Liver (tissue), 9 donors: Measurements from ENCODE around the gene RAD9A. TPM values are rescaled to one million over a fixed set of nuclear protein-coding genes. Genes with fewer than 3 reads are reported as not detected.

Experiments used
- DNase-seq: peaks from one replicate; pipeline ENCODE4 v3.0.0-alpha.2; 2017; ENCODE audit warnings: low spot score
- H3K27ac ChIP-seq, 2 donors: one replicate each; pipeline ENCODE4 v1.7.0; 2013; ENCODE audit warnings: inconsistent platforms in 2 of 2, low read length in 2 of 2, control low read depth in 1 of 2, low read depth in 1 of 2, mild to moderate bottlenecking in 1 of 2
- H3K27me3 ChIP-seq, 4 donors: one replicate each; pipeline versions ENCODE4 v1.6.1 to v1.7.0; 2013; ENCODE audit warnings: low read length in 3 of 4, inconsistent platforms in 1 of 4, mild to moderate bottlenecking in 1 of 4, moderate library complexity in 1 of 4; ENCODE audit not compliant: control insufficient read depth in 4 of 4, insufficient read depth in 4 of 4
- H3K36me3 ChIP-seq, 4 donors: one replicate each; pipeline versions ENCODE4 v1.6.1 to v1.7.0; 2013; ENCODE audit warnings: low read length in 3 of 4, mild to moderate bottlenecking in 3 of 4, low read depth in 1 of 4, moderate library complexity in 1 of 4; ENCODE audit not compliant: control insufficient read depth in 4 of 4, insufficient read depth in 3 of 4
- H3K4me1 ChIP-seq, 4 donors: one replicate each; pipeline versions ENCODE4 v1.6.1 to v1.7.0; 2013; ENCODE audit warnings: low read length in 3 of 4, mild to moderate bottlenecking in 3 of 4, moderate library complexity in 1 of 4; ENCODE audit not compliant: control insufficient read depth in 4 of 4, insufficient read depth in 4 of 4
- H3K4me3 ChIP-seq, 3 donors: one replicate each; pipeline versions ENCODE4 v1.6.1 to v1.7.0; 2013; ENCODE audit warnings: low read length in 3 of 3, control low read depth in 1 of 3, low read depth in 1 of 3, mild to moderate bottlenecking in 1 of 3
- H3K9ac ChIP-seq, 2 donors: one replicate each; pipeline ENCODE4 v1.7.0; 2013; ENCODE audit warnings: low read length in 2 of 2, mild to moderate bottlenecking in 2 of 2, moderate library complexity in 2 of 2, control low read depth in 1 of 2, low read depth in 1 of 2
- H3K9me3 ChIP-seq, 4 donors: one replicate each; pipeline versions ENCODE4 v1.6.1 to v1.7.0; 2013; ENCODE audit warnings: low read length in 3 of 4; ENCODE audit not compliant: control insufficient read depth in 4 of 4
- FOXA1 ChIP-seq: IDR thresholded peaks from 2 replicates; pipeline ENCODE4 v1.6.1; 2016; ENCODE audit warnings: antibody characterized with exemption
- FOXA2 ChIP-seq: IDR thresholded peaks from 2 replicates; pipeline ENCODE4 v1.6.1; 2016; ENCODE audit warnings: antibody characterized with exemption
- GABPA ChIP-seq, 2 donors: IDR thresholded peaks in 1 of 2; conservative IDR thresholded peaks in 1 of 2; 2 replicates each; pipeline ENCODE4 v1.6.1; 2016; ENCODE audit warnings: antibody characterized with exemption in 2 of 2, mild to moderate bottlenecking in 1 of 2, moderate library complexity in 1 of 2
- HNF4A ChIP-seq, 2 donors: conservative IDR thresholded peaks; 2 replicates each; pipeline ENCODE4 v1.6.1; 2016; ENCODE audit warnings: antibody characterized with exemption in 2 of 2, mild to moderate bottlenecking in 2 of 2
- HNF4G ChIP-seq: IDR thresholded peaks from 2 replicates; pipeline ENCODE4 v1.6.1; 2016; ENCODE audit warnings: antibody characterized with exemption
- JUND ChIP-seq, 2 donors: IDR thresholded peaks; 2 replicates each; pipeline ENCODE4 v1.6.1; 2016; ENCODE audit warnings: antibody characterized with exemption in 2 of 2
- NR2F2 ChIP-seq: IDR thresholded peaks from 2 replicates; pipeline ENCODE4 v1.6.1; 2016; ENCODE audit warnings: antibody characterized with exemption
- RAD21 ChIP-seq, 2 donors: IDR thresholded peaks; 2 replicates each; pipeline ENCODE4 v1.6.1; 2016; ENCODE audit warnings: antibody characterized with exemption in 2 of 2, mild to moderate bottlenecking in 2 of 2
- RXRA ChIP-seq, 2 donors: IDR thresholded peaks; 2 replicates each; pipeline ENCODE4 v1.6.1; 2017 to 2018; ENCODE audit warnings: antibody characterized with exemption in 2 of 2, mild to moderate bottlenecking in 1 of 2
- SP1 ChIP-seq: IDR thresholded peaks from 2 replicates; pipeline ENCODE4 v1.6.1; 2018; ENCODE audit warnings: antibody characterized with exemption, mild to moderate bottlenecking
- TAF1 ChIP-seq: conservative IDR thresholded peaks from 2 replicates; pipeline ENCODE4 v1.6.1; 2016; ENCODE audit warnings: antibody characterized with exemption, mild to moderate bottlenecking
- YY1 ChIP-seq: IDR thresholded peaks from 2 replicates; pipeline ENCODE4 v1.6.1; 2016; ENCODE audit warnings: antibody characterized with exemption, mild to moderate bottlenecking
- WGBS: extraction: QIAGEN DNeasy Blood & Tissue Kit; methylation state at CpG from one replicate; pipeline ENCODE4 v1.1.7; 2013; 5-methylcytosine and 5-hydroxymethylcytosine counted together
- polyA plus RNA-seq, 2 donors: library from polyadenylated mRNA; stranded (reverse) in 1 of 2; unstranded in 1 of 2; fragments of 200-250 nt in 1 of 2; fragments of >200 nt in 1 of 2; fragmentation: Nextera tagmentation in 1 of 2; extraction: Ambion mirVana in 1 of 2; gene quantifications; one replicate each; pipeline versions ENCODE4 v1.2.1 to v1.2.3, GENCODE V29; 2013 to 2015
- total RNA-seq, 2 donors: library from RNA; depleted of rRNA; stranded (reverse); fragments of >200 nt; gene quantifications; one replicate each; pipeline ENCODE4 v1.2.3, GENCODE V29; 2014
- TF ChIP-seq, protein P1 (sequence below): IDR thresholded peaks from 2 replicates; pipeline ENCODE4 v1.6.1; 2016; ENCODE audit warnings: antibody characterized with exemption
- TF ChIP-seq, protein P2 (sequence below): IDR thresholded peaks from 2 replicates; pipeline ENCODE4 v1.6.1; 2016; ENCODE audit warnings: antibody characterized with exemption
- TF ChIP-seq, protein P3 (sequence below): fragments of 150-350 bp; IDR thresholded peaks from 2 replicates; pipeline ENCODE4 v1.5.1; 2017; ENCODE audit warnings: improper control_type of control experiment, low read depth, low read length; ENCODE audit not compliant: missing input control
- TF ChIP-seq, protein P4 (sequence below): IDR thresholded peaks from 2 replicates; pipeline ENCODE4 v1.6.1; 2016; ENCODE audit warnings: antibody characterized with exemption
- TF ChIP-seq, protein P5 (sequence below): IDR thresholded peaks from 2 replicates; pipeline ENCODE4 v1.6.1; 2016; ENCODE audit warnings: antibody characterized with exemption, mild to moderate bottlenecking
- donor health status: healthy.
- donor health status: healthy.
- donor health status: healthy.
- donor health status: healthy.
- donor health status: healthy.

RAD9A gene
- total and polyA plus RNA-seq, 4 donors, result 4.5 to 8.6 (median 5.6) TPM

DNA sequence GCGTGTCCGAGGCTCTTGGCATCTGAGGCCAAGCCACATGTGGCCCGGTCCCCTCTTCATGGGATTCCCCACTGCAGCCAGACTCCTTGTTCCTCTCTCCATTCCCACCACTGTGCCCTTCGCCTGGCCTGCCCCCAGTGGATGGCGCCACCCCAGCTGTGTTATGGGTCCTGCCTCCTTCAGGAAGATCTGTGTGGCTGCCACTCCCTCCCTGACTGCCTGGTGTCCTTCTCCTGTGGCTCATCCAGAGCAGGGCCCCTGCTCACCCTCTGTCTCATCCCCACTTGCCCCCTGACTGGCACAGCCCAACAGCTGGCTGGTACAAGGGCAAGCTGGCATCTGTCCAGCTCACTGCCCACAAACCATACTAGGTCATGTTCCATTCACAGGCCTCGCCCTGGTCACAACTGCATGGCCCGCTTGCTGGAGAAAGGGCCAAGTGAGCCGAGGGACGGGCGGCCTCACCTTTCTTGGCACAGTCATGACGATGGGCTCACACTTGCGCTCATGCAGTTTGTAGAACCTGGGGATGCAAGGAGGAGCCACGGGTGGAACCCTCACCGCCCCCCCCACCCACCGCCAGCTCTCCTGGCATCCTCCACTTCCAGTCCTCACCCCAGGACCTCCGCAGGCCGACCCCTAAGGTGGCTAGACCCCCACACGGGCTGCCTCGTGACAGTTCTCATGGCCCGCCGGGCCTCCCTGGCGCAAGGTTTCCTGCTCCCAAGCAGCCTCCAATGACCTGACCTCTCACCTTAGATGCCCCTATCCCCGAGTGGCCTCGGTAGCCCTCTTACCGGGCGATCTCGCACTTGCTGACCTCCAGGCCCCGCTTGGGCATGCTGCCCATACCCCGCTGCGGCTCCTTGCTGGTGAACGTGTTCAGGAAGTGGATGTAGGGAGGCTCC lies 47.8 kb downstream of the RAD9A start:
- WGBS, result 68% methylated on average over 31 of the region's 31 CpGs
- DNase-seq, result no peak
- Histone ChIP-seq H3K9me3 (no peaks in the 10 kb centered on the region), H3K36me3 (peaks cover 0 to 17% (median 0%) of the 10 kb centered on the region in 4 donors), H3K4me3 (no peak overlapping the region), H3K4me1 (peaks cover 4 to 21% (median 13%) of the 10 kb centered on the region in 4 donors), H3K27ac (peak overlapping the region in 1 of 2 donors; percentile 9), H3K9ac (no peak overlapping the region), H3K27me3 (no peaks in the 10 kb centered on the region)
- TF ChIP-seq RXRA (IDR thresholded peaks at IDR 0.05) (peak in 1 of 2 donors; percentile 20), NR2F2 (no peak)

DNA sequence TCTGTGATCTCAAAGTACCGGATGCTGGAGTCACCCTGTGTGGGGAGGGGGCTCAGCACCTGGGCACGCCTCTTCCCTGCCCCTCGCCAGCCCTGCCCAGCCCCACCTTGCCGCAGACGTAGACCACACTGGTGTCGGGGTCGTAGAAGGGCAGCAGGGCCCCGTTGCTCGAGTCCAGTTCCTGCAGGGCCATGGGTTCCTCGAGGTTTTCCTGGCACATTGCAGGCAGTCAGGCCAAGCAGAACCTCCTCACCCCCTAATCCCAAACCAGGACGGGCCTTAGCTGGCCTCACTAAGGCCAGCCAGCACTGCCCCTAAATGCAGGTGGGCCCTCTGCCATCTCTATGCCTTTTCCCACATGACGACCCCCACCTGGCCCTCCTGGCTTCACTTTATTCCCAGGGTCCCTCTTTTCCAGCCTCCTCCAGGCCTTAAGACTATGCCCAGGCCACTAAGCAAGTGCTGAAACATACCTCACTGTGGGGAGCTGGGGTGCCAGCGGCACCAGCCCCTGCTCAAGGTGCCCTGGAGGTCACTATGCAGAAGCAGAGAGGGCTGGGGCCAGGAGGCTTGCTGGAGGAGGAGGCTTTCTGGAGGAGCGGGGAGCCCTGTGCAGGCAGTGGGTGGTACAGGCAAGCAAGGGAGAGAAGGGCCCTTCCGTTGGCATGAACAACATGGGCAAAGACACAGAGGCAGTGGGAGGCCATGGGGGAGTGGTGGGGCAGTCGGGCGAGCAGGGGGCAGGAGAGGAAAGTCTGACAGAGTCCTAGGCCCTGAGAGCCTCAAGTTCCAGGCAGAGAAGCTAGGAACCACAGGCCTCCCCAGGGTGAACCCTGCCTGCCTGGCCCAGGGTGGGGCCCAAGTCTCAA lies 48.7 kb downstream of the RAD9A start:
- WGBS, result 85% methylated on average over 17 of the region's 17 CpGs
- Histone ChIP-seq H3K36me3 (peaks cover 0 to 14% (median 0%) of the 10 kb centered on the region in 4 donors), H3K4me1 (peaks cover 4 to 21% (median 13%) of the 10 kb centered on the region in 4 donors), H3K9me3 (no peaks in the 10 kb centered on the region), H3K4me3 (no peak overlapping the region), H3K27me3 (no peaks in the 10 kb centered on the region), H3K27ac (no peak overlapping the region), H3K9ac (no peak overlapping the region)
- no peak for DNase-seq
- TF ChIP-seq NR2F2 (no peak), HNF4G (no peak), YY1 (no peak), FOXA1 (no peak), FOXA2 (no peak), JUND (IDR thresholded peaks at IDR 0.05) (no peak), RXRA (IDR thresholded peaks at IDR 0.05) (no peak), GABPA (IDR thresholded peaks at IDR 0.05 in 1 of 2, conservative IDR thresholded peaks at IDR 0.05 in 1 of 2) (no peak), TAF1 (no peak), RAD21 (IDR thresholded peaks at IDR 0.05) (no peak), HNF4A (conservative IDR thresholded peaks at IDR 0.05) (no peak), SP1 (no peak)
- TF ChIP-seq, protein P1, sequence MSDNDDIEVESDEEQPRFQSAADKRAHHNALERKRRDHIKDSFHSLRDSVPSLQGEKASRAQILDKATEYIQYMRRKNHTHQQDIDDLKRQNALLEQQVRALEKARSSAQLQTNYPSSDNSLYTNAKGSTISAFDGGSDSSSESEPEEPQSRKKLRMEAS, result no peak
- TF ChIP-seq, protein P2, sequence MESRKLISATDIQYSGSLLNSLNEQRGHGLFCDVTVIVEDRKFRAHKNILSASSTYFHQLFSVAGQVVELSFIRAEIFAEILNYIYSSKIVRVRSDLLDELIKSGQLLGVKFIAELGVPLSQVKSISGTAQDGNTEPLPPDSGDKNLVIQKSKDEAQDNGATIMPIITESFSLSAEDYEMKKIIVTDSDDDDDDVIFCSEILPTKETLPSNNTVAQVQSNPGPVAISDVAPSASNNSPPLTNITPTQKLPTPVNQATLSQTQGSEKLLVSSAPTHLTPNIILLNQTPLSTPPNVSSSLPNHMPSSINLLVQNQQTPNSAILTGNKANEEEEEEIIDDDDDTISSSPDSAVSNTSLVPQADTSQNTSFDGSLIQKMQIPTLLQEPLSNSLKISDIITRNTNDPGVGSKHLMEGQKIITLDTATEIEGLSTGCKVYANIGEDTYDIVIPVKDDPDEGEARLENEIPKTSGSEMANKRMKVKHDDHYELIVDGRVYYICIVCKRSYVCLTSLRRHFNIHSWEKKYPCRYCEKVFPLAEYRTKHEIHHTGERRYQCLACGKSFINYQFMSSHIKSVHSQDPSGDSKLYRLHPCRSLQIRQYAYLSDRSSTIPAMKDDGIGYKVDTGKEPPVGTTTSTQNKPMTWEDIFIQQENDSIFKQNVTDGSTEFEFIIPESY, result no peak
- TF ChIP-seq, protein P3, sequence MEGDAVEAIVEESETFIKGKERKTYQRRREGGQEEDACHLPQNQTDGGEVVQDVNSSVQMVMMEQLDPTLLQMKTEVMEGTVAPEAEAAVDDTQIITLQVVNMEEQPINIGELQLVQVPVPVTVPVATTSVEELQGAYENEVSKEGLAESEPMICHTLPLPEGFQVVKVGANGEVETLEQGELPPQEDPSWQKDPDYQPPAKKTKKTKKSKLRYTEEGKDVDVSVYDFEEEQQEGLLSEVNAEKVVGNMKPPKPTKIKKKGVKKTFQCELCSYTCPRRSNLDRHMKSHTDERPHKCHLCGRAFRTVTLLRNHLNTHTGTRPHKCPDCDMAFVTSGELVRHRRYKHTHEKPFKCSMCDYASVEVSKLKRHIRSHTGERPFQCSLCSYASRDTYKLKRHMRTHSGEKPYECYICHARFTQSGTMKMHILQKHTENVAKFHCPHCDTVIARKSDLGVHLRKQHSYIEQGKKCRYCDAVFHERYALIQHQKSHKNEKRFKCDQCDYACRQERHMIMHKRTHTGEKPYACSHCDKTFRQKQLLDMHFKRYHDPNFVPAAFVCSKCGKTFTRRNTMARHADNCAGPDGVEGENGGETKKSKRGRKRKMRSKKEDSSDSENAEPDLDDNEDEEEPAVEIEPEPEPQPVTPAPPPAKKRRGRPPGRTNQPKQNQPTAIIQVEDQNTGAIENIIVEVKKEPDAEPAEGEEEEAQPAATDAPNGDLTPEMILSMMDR, result no peak
- TF ChIP-seq, protein P4, sequence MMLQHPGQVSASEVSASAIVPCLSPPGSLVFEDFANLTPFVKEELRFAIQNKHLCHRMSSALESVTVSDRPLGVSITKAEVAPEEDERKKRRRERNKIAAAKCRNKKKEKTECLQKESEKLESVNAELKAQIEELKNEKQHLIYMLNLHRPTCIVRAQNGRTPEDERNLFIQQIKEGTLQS, result no peak
- TF ChIP-seq, protein P5, sequence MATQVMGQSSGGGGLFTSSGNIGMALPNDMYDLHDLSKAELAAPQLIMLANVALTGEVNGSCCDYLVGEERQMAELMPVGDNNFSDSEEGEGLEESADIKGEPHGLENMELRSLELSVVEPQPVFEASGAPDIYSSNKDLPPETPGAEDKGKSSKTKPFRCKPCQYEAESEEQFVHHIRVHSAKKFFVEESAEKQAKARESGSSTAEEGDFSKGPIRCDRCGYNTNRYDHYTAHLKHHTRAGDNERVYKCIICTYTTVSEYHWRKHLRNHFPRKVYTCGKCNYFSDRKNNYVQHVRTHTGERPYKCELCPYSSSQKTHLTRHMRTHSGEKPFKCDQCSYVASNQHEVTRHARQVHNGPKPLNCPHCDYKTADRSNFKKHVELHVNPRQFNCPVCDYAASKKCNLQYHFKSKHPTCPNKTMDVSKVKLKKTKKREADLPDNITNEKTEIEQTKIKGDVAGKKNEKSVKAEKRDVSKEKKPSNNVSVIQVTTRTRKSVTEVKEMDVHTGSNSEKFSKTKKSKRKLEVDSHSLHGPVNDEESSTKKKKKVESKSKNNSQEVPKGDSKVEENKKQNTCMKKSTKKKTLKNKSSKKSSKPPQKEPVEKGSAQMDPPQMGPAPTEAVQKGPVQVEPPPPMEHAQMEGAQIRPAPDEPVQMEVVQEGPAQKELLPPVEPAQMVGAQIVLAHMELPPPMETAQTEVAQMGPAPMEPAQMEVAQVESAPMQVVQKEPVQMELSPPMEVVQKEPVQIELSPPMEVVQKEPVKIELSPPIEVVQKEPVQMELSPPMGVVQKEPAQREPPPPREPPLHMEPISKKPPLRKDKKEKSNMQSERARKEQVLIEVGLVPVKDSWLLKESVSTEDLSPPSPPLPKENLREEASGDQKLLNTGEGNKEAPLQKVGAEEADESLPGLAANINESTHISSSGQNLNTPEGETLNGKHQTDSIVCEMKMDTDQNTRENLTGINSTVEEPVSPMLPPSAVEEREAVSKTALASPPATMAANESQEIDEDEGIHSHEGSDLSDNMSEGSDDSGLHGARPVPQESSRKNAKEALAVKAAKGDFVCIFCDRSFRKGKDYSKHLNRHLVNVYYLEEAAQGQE, result no peak
